ENCODE data around the gene SELENOP.

Gene SELENOP

DNA sequence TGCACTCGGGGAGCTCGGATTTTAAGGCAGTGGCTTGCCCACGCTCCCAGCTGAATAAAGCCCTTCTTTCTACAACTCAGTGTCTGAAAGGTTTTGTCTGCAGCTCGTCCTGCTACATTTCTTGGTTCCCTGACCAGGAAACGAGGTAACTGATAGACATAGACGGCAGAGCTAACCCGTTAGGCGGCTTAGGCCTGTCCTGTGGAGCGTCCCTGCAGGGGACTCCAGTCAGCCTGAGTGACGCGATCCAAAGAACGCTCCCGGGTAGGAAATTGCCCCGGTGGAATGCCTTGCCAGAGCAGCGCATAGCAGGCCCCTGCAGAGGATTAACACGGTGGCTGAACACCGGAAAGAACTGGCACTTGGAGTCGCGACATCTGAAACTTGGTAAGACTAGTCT lies 1.8 kb upstream of the SELENOP start:
- DNase-seq (ENCODE audit: low spot score in 2 of 2), result no peak
- Histone ChIP-seq H3K36me3 (replicated peaks) (no peaks in the 10 kb centered on the region), H3K9me3 (no peaks in the 10 kb centered on the region), H3K4me3 (no peak overlapping the region), H3K27me3 (ENCODE audit: low read depth) (no peaks in the 10 kb centered on the region), H3K4me1 (no peaks in the 10 kb centered on the region)
- in situ Hi-C loops (cut with MboI; ENCODE audit: low sequenced_read_pairs), result no loop called here

GRCh38 chr5:42812620-42813019 lies 928 bp upstream of the SELENOP start:
- no peaks in the 10 kb centered on the region for H3K27me3 ChIP-seq (ENCODE audit: low read depth)
- no peaks in the 10 kb centered on the region for H3K4me1 ChIP-seq
- no peaks in the 10 kb centered on the region for H3K36me3 ChIP-seq (replicated peaks)
- no peak for DNase-seq (ENCODE audit: low spot score in 2 of 2)
- H3K9me3 ChIP-seq, result no peaks in the 10 kb centered on the region
- H3K4me3 ChIP-seq, result no peak overlapping the region
- in situ Hi-C loops (cut with MboI; ENCODE audit: low sequenced_read_pairs), result no loop called here

DNA sequence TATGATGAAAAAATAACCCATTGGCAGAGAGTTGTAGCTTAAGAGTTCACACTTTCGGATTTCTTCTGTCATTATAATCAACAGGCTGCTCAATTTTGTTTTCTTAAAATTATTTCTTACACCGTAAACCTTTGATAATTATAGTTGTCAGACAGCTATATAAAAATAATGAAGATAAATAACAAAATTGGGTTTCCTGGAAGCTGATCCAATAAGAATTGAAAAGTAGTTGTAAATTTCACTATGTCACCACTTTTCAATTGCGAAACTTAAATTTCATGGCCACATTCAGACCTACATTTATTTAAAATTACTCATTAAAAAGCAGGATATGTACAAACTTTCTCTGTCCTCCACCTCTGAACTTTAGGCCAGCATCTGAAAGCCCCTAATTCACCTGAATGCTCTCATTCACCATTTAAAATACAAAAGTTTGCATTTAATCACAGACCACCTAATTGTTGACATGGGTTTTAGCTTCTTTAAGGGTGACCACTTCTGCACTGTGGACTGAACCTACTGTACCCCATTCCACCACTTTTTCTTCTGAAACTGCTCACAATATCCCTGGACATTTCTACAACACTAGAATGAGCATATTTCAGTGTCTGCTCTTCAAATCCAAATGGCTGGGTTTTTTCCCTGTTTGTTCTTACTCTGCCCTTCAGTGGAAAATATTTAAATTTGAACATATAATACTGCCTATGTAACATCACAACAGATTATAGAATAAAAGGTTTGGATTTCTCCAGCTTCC lies 680 bp downstream of the SELENOP start:
- no peak for DNase-seq (ENCODE audit: low spot score in 2 of 2)
- Histone ChIP-seq H3K36me3 (replicated peaks) (no peaks in the 10 kb centered on the region), H3K27me3 (ENCODE audit: low read depth) (no peaks in the 10 kb centered on the region), H3K4me1 (no peaks in the 10 kb centered on the region), H3K9me3 (no peaks in the 10 kb centered on the region), H3K4me3 (no peak overlapping the region)
- in situ Hi-C loops (cut with MboI; ENCODE audit: low sequenced_read_pairs), result no loop called here

DNA sequence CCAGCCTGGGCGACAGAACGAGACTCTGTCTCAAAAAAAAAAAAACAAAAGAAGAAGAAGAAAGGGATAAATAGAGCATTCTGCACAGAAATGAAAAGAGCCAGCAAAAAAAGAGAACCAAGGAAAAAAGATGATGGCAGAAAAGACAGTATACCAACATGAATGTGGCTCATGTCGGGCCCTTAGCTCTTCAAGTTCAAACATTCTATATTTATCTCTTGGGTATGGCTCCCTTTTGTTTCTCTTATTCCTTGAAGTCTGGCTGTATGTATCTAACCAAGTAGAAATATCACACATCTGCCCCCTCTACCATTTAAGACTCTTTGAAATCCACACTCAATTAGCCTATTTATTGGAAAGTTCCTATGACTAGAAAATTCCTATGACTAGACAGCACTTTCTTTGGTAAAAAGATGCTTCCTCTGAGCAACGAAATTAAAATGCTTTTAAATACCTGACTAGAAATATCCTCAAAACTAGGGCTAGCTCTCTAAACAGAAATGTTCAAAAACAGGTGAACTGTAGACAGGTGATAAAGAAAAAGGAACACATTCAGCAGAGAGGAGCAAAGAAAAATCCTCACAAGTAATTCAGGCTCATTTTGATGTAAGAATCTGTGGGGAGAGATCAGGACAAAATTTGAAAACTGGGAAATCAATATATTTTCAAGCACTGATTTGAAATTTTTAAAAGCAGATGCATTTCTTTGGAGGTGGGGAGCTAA lies 2.6 kb downstream of the SELENOP start:
- H3K4me1 ChIP-seq, result no peaks in the 10 kb centered on the region
- no peak overlapping the region for H3K4me3 ChIP-seq
- in situ Hi-C loops (cut with MboI; ENCODE audit: low sequenced_read_pairs), result no loop called here
- no peaks in the 10 kb centered on the region for H3K9me3 ChIP-seq
- H3K36me3 ChIP-seq (replicated peaks), result no peaks in the 10 kb centered on the region
- DNase-seq (ENCODE audit: low spot score in 2 of 2), result no peak
- no peaks in the 10 kb centered on the region for H3K27me3 ChIP-seq (ENCODE audit: low read depth)

DNA sequence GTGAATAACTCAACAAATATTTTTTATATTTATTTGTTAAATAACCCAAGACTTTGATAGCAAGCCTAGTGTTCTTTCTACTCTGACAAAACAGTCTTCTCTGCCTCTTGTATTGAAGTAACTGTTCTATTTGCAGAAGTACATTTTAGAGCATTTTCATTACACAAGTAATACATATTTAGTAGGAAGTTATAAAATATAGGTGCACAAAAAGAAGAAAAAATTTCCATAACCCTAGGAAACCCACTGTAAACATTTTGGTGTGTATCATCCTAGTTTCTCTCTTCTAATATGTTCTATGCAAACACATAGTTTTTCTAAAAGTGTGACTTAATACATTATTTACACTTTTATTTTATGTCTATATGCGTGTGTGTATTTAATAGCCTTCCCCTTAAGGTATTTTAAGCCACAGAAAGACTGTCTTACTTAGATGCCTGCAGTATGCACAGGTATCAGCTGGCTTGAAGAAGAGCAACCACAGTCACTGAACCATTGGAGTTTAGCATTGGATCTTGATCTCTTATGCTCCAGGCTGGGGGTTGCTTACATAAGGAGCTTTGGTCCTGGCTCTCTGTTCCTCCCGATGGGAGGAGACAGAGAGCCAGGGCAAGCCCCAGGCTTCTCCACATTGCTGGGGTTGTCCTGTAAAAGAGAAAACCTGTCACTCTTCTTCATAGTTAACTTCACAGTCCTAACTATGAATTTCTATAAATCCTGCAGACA lies 3.8 kb downstream of the SELENOP start:
- Histone ChIP-seq H3K36me3 (replicated peaks) (no peaks in the 10 kb centered on the region), H3K4me3 (no peak overlapping the region), H3K27me3 (ENCODE audit: low read depth) (no peaks in the 10 kb centered on the region), H3K4me1 (no peaks in the 10 kb centered on the region), H3K9me3 (no peaks in the 10 kb centered on the region)
- DNase-seq (ENCODE audit: low spot score in 2 of 2), result no peak
- in situ Hi-C loops (cut with MboI; ENCODE audit: low sequenced_read_pairs), result no loop called here

DNA sequence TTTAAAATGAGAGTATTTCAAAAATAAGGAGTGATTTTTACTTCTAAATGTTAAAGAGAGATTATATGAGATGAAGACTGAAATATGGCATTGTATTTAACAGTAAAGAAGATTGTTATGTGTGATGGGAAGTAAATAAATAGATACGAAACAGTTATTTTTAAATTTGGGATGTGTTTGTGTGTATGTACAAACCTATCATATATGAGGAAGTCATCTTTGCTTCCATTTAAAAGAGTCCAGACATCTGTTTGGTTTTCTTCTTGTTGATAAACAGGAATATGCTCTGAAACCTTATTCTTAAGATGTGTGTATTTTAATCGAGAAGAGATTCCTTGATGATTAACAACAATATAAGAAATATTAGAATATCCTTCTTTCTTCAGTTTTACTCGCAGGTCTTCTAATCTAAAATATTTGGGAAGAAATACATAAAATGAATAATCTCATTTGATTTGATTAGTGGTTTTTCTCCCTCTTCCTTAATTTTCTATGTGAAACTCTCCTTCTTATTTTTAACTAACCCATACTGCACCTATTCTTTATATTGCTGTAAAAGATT lies 4.9 kb downstream of the SELENOP start:
- H3K36me3 ChIP-seq (replicated peaks), result no peaks in the 10 kb centered on the region
- in situ Hi-C loops (cut with MboI; ENCODE audit: low sequenced_read_pairs), result no loop called here
- H3K4me1 ChIP-seq, result no peaks in the 10 kb centered on the region
- no peak for DNase-seq (ENCODE audit: low spot score in 2 of 2)
- no peak overlapping the region for H3K4me3 ChIP-seq
- no peaks in the 10 kb centered on the region for H3K27me3 ChIP-seq (ENCODE audit: low read depth)
- H3K9me3 ChIP-seq, result no peaks in the 10 kb centered on the region

DNA sequence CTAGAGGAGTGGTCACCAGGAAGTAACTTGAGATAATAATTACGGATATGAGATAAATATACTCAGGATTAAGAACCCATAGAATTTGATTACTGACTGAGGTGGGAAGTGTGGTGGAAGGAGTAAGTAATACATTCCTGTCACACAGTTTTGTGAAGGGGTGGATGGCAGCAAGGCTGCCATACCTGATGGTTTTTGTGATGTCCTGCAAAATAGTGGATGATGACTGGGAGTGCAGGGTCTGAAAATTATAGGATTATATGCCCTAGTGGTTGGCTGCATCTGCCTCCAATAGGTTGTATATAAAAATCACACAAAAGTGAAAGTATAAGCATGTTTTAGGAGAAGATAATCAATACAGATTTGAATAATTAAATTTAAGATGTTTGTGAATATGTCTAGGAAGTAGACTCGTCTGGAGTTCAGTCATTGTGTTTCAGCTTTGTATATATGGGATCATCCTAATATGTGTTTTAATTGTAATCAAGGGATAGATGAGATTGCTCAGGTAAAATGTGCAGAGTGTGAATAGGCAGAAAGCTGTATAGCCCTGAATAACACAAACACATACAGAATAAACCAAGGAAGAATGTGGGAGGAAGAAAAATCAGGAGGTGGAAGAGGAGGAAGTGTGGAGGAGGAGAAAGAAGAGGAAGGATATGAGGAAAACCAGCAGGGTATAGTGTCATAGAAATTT lies 5.5 kb downstream of the SELENOP start:
- Histone ChIP-seq H3K27me3 (ENCODE audit: low read depth) (no peaks in the 10 kb centered on the region), H3K4me3 (no peak overlapping the region), H3K9me3 (no peaks in the 10 kb centered on the region), H3K36me3 (replicated peaks) (no peaks in the 10 kb centered on the region), H3K4me1 (no peaks in the 10 kb centered on the region)
- in situ Hi-C loops (cut with MboI; ENCODE audit: low sequenced_read_pairs), result no loop called here
- DNase-seq (ENCODE audit: low spot score in 2 of 2), result no peak

DNA sequence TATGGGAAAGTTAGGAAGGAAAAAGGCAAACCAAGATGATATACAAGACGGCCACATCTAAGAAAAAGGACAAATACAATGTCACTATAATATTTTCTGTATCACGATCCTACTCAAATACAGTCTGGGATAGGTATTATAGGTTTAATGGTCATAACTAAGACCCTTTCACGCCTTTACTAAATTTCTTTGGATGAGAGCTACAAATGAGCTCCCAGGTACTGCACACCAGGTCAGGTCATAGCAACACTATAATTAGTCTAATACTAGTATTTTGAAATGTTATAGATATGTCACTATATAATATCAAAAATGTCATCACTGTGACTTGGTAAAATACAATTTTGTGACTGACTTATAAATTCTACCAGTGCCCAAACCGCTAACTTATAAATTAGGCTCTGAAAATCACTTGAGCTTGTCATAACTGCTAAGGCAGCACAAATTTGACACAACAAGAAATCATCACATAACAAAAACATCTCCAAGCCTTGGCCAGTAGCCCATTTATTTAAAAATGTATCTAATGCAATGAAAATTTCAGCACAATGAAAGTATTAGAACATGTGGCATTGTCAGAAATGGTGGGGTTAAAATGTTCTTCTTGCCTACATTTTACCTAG lies 6.9 kb downstream of the SELENOP start:
- H3K36me3 ChIP-seq (replicated peaks), result no peaks in the 10 kb centered on the region
- no peaks in the 10 kb centered on the region for H3K27me3 ChIP-seq (ENCODE audit: low read depth)
- no peaks in the 10 kb centered on the region for H3K4me1 ChIP-seq
- in situ Hi-C loops (cut with MboI; ENCODE audit: low sequenced_read_pairs), result no loop called here
- no peak for DNase-seq (ENCODE audit: low spot score in 2 of 2)
- H3K4me3 ChIP-seq, result no peak overlapping the region
- H3K9me3 ChIP-seq, result no peaks in the 10 kb centered on the region

DNA sequence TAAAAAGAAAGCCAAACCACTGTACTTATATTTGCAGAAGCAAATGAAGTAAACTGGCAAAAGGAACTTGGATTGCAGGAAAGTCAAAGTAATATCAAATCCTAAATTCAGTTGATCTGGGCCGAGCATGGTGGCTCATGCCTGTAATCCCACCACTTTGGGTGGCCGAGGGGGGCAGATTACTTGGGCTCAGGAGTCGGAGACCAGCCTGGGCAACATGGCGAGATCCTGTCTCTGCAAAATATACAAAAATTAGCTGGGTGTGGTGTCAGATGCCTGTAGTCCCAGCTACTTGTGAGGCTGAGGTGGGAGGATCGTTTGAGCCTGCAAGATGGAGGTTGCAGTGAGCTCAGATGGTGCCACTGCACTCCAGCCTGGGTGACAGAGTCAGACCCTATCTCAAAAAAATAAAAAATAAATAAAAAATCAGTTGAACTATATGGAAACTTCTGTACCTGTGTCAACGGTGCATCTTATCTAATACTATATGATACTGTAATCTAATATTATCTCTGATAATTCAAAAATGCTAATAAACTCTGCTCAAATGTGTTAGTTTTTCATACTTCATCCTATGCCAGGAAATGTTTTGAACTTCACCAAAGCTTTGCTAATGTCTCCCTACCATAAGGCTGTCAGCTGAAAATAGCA lies 10.1 kb downstream of the SELENOP start:
- in situ Hi-C loops (cut with MboI; ENCODE audit: low sequenced_read_pairs), result no loop called here
- Histone ChIP-seq H3K27me3 (ENCODE audit: low read depth) (no peaks in the 10 kb centered on the region), H3K9me3 (no peaks in the 10 kb centered on the region), H3K4me3 (no peak overlapping the region), H3K4me1 (no peaks in the 10 kb centered on the region), H3K36me3 (replicated peaks) (no peaks in the 10 kb centered on the region)
- no peak for DNase-seq (ENCODE audit: low spot score in 2 of 2)

DNA sequence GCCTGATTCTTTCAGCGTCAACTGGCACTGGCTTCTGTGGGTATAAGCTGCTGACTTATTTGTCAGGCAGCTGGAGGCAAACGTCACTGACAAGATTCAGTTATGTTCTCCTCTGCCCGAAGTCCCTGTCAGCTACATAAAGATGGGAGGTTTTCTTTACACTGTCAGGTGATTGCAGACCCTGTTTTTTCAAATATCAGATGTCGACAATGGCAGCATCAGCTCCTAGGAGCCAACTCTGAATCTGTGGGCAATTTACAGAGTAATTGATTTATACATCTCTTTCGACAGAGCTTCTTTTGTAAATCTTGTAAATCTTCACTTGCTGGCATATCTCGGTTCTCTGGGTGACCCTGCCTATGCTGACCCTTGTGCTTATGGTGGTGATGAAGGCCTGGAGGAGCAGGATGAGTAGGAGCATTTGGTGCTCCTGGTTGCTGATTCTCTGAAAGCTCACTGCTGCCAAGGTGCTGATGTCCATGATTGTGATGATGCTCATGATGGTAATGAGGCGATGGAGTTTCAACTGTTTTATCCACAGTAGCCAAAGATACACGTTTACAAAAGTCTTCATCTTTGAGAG lies 10.9 kb downstream of the SELENOP start:
- H3K4me1 ChIP-seq, result no peaks in the 10 kb centered on the region
- in situ Hi-C loops (cut with MboI; ENCODE audit: low sequenced_read_pairs), result no loop called here
- no peaks in the 10 kb centered on the region for H3K36me3 ChIP-seq (replicated peaks)
- no peaks in the 10 kb centered on the region for H3K27me3 ChIP-seq (ENCODE audit: low read depth)
- no peaks in the 10 kb centered on the region for H3K9me3 ChIP-seq
- DNase-seq (ENCODE audit: low spot score in 2 of 2), result no peak
- H3K4me3 ChIP-seq, result no peak overlapping the region

DNA sequence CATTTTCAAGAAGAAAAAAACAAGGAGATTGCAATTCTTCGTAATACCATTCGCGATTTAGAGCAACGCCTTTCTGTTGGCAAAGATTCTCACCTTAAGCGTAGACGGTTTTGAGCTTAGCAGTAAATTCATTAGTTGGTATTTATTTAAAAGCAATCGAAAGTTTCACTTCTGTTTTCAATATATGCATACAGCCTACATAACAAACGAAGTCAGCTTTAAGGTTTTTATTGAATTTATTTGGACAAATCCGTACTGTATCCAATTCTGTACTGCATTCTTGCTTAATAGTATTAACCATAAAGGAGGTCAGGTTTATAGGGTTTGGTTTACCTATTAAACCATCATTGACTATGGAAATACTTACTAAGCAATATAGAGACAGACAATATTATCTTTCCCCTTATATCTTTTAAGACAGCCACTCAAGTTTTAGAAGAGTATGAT lies 12.0 kb downstream of the SELENOP start:
- Histone ChIP-seq H3K4me1 (no peaks in the 10 kb centered on the region), H3K4me3 (no peak overlapping the region), H3K36me3 (replicated peaks) (no peaks in the 10 kb centered on the region), H3K9me3 (no peaks in the 10 kb centered on the region), H3K27me3 (ENCODE audit: low read depth) (no peaks in the 10 kb centered on the region)
- DNase-seq (ENCODE audit: low spot score in 2 of 2), result no peak
- in situ Hi-C loops (cut with MboI; ENCODE audit: low sequenced_read_pairs), result no loop called here

DNA sequence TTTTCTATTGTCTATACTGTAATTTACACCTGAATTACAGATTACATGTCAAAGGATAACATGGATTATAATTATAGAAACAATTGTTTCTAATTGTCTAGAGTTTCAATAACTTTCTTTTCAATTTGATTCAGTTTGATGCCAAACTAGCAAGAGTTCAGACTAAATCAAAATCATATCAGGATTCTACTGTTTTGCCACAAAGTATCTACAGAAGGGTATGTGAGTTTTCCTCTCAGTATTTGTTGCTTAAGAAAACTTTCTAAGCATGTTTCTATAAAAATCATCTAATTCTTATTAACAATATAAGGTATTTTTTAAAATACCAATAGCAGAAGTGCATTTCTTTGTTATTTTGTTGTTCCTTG lies 12.5 kb downstream of the SELENOP start:
- DNase-seq (ENCODE audit: low spot score in 2 of 2), result no peak
- in situ Hi-C loops (cut with MboI; ENCODE audit: low sequenced_read_pairs), result no loop called here
- Histone ChIP-seq H3K9me3 (no peaks in the 10 kb centered on the region), H3K4me1 (no peaks in the 10 kb centered on the region), H3K36me3 (replicated peaks) (no peaks in the 10 kb centered on the region), H3K4me3 (no peak overlapping the region), H3K27me3 (ENCODE audit: low read depth) (no peaks in the 10 kb centered on the region)
